GM08714 (cell line): ENCODE results near the gene NEMF.
A peak's percentile ranks its signal among the peaks of the same experiment; 100 is the strongest.
"Not testable (repeated sequence)": the region's sequence is repeated elsewhere in the genome, so short reads cannot be mapped to it uniquely, and the experiment has no call there.

Experiments used
- H3K4me3 ChIP-seq: fragments of 200-500 bp; sonication (Bioruptor generic); 2 replicates; pipeline ENCODE4 v1.5.1; 2014; ENCODE audit warnings: mild to moderate bottlenecking, low read length, inconsistent platforms
- ZNF274 ChIP-seq: IDR thresholded peaks from 2 replicates; pipeline ENCODE4 v1.6.1; 2012; ENCODE audit warnings: mild to moderate bottlenecking, low read depth, low read length

Gene NEMF

DNA sequence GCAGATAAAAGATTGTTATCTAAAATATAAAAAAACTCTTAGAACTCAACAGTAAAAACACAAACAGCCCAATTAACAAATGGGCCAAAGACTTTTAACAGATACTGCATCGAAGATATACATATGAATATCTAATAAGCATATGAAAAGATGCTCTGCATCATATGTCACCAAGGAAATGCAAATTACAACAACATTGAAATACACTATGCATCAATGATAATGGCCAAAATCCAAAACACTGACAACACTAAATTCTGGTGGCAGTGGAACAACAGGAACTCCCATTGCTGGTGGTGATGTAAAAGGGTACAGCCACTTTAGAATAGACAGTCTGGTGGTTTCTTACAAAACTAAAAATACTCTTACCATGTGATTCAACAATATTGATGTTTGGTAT is 43.8 kb downstream of the NEMF start:
- no peak overlapping the region for H3K4me3 ChIP-seq
- no peak for TF ChIP-seq ZNF274

DNA sequence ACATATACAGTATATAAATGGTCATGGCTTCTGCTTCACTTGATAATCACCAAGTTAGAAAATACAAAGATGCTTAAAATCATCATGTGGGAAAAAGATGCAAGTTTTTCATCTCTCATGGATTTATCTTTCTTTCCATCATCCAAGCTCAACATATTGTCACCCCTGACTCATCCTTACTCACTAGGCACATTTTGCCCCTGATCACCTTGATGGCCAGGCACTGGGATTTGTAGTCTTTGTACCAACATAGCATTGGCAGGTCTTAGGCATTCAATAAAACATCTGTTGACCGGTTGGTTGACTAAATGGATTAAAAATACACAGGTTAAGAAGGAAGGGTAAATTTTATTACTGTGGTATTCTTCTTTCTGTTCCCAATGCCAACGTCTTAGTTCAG is 56.6 kb downstream of the NEMF start:
- TF ChIP-seq ZNF274 = no peak
- H3K4me3 ChIP-seq = no peak overlapping the region

DNA sequence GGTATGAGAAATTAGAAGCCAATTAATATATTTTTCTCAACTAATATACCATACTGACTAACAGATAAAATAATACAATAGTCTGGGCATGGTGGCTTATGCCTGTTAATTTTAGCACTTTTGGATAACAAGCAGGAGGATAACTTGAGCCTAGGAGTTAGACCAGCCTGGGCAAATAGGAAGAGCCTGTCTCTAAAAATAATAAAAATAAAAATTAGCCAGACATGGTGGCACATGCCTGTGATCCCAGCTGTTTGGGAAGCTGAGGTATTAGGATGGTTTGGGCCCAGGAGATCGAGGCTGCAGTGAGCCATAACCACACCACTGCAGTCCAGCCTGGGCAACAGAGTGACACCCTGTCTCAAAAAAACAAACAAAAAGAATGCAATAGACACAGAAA is 60.0 kb downstream of the NEMF start:
- no peak for TF ChIP-seq ZNF274
- H3K4me3 ChIP-seq = no peak overlapping the region

DNA sequence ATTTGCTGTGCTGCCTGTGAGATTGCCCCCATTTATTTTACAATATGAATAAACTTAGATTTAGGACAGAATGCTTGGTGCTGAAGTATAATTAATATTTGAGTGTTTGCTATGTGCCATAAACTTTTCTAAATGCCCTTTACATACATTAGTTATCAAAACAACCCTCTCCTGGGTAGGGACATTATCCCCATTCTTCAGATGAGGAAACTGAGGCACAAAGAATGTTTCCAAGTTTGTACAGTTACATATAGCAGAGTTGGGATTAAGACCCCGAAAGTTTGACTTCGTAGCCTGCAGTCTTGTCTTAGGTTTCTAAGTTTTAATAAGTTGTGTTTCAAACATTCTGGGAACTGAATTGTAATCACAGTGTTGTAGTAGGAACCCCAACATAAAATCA is 66.3 kb downstream of the NEMF start:
- no peak overlapping the region for H3K4me3 ChIP-seq
- TF ChIP-seq ZNF274 = no peak

DNA sequence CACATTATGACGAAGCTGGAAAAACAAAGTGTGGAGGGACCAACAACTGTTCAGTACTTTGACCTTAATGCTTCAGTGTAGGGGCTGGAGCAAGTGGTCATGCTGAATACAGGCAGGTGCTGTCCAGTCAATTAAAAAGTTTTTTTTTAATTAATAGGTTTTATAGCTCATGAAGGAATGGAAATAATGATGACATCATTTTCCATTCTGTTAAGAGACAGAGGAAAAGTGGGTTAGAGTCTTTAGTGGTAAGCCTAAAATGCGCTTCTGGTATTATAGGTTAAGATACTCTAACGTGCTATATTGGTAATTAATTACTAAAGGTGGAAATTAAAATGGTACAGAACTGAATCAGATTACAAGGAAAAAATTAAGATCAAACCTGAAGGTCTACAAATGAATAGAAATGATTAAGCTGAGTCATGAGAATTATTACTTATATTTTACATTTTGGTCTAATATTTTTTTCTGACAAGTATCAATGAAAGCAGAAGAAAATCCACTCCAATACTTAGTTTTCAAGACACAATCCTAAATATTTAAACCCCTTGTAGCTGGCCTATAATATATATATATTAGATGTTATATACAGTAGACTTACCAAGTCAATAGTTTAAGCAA is 69.1 kb downstream of the NEMF start:
- no peak for TF ChIP-seq ZNF274
- no peak overlapping the region for H3K4me3 ChIP-seq

DNA sequence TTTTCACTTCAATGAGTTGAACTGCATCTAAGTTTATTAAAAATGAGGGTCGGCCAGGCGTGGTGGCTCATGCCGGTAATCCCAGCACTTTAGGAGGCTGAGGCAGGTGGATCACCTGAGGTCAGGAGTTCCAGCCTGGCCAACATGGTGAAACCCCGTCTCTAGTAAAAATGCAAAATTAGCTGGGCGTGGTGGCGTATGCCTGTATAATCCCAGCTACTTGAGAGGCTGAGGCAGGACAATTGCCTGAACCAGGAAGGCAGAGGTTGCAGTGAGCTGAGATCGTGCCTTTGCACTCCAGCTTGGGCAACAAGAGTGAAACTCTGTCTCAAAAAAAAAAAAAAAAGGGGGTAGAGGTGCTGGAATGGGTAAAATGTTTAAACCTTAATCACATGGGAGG is 71.5 kb downstream of the NEMF start:
- not testable (repeated sequence) for H3K4me3 ChIP-seq

DNA sequence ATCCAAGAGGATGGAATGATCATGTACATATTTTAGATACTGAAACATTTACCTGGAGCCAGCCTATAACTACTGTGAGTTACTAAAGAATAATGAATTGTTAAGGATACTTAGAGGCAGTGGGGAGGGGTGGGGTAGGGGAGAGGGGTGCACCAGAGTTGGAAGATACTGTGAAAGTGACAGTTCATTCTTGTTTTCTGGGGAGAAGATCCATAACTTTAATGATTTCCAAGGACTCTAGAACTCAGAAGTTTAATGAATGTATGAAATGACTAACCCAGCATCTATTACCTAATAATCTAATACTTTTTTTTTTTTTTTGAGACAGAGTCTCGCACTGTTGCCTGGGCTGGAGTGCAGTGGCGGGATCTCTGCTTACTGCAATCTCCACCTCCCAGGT is 74.2 kb downstream of the NEMF start:
- no peak overlapping the region for H3K4me3 ChIP-seq
- TF ChIP-seq ZNF274 = no peak

DNA sequence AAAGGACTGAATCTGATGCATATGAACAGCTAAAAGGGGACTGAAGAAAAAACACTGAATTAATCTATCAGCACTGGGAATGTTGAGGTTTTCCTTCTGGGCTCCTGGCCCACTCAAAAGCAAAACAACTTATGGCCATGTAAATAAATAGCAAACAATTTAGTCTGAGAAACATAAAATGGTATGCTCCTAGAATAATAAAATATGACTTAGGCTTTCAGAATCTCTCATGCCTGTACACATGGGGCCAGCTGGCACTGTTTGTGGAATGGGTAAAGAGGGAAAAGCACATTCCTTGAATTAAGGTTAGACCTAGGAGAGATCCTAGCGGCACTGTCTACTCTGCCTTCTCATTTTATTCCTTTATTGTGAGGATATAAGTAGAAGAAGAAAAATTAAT is 78.5 kb downstream of the NEMF start:
- no peak for TF ChIP-seq ZNF274
- no peak overlapping the region for H3K4me3 ChIP-seq

DNA sequence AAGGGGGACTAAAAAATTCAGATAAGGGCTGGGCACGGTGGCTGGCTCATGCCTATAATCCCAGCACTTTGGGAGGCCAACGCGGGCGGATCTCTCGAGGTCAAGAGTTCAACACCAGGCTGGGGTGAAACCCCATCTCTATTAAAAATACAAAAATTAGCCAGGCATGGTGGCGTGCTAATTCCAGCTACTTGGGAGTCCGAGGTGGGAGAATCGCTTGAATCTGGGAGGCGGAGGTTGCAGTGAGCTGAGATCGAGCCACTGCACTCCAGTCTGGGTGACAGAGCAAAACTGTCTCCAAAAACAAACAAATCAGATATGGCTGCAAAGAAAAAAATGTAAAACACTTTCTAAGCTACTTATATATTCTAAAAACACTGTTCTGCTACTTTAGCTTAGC is 80.9 kb downstream of the NEMF start:
- not testable (repeated sequence) for H3K4me3 ChIP-seq

DNA sequence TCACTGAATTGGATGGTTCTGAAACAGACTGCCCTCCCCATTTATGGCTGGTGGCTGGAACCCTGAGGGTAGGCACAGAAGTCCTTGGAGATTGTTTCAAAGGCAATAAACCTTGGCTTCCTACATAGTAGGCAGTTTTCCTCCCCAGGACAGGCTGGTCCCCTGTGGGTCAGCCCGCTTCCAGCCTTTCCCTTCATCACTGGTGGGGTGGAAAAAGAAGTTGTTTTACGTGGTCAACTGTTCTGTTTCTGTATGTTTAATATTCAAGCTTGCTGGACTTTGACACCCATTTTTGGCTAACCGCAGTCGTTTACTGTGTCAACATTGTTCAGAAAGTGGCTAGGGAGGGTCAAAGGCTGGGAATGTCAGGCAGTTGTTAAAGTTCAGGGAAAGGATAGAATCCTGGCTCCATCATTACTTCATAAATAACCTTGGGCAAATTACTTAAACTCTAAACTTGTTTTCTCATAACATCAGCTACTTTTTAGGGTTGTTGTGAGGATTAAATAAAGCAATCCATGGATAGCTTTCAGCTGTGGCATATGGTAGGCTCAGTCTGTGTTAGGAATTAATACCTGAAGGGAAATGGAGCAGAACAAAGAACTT is 82.3 kb downstream of the NEMF start:
- no peak for TF ChIP-seq ZNF274
- H3K4me3 ChIP-seq = no peak overlapping the region; the same call in 1 of the 2 replicates

DNA sequence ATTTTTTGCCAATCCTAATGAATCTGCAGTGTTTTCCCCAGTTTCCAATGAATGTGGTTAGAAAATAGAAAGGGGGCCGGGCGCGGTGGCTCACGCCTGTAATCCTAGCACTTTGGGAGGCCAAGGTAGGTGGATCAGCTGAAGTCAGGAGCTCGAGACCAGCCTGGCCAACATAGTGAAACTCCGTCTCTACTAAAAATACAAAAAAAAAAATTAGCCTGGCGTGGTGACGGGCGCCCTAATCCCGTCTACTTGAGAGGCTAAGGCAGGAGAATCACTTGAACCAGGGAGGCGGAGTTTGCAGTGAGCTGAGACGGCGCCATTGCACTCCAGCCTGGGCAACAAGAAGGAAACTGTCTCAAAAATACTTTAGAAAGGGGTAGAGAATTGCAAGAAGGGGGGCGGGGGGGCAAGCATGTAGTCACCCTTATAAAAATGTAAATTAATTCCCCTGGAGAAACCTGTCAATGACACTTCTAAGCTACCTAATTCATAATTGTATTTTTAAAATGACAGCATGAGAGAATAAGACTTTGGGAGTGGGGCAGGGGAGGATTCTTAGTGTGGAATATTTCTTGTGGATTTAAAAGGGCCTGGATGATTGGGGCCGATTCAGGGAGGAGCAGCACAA is 82.9 kb downstream of the NEMF start:
- H3K4me3 ChIP-seq = peak overlapping the region; percentile 78
- no peak for TF ChIP-seq ZNF274

DNA sequence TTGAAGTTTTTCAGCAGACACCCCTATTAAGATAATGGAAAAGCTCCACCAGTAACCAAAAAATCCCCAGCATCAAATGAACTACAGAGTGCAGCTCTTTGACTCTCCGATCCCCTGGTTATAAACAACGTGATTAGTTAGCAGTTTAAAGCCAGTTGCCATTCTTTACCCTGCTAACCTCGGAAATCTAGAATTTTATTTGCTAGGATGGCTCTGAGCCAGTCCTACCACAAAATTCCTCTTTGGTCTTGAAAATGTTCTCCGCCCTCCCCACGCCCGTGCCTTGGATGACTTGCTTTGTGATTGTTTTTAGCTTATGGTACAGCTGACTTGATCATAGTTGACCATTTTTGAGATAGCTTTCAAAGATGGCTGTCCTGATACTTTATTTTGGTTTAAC is 83.4 kb downstream of the NEMF start:
- TF ChIP-seq ZNF274 = no peak
- peak overlapping the region; percentile 78 for H3K4me3 ChIP-seq

DNA sequence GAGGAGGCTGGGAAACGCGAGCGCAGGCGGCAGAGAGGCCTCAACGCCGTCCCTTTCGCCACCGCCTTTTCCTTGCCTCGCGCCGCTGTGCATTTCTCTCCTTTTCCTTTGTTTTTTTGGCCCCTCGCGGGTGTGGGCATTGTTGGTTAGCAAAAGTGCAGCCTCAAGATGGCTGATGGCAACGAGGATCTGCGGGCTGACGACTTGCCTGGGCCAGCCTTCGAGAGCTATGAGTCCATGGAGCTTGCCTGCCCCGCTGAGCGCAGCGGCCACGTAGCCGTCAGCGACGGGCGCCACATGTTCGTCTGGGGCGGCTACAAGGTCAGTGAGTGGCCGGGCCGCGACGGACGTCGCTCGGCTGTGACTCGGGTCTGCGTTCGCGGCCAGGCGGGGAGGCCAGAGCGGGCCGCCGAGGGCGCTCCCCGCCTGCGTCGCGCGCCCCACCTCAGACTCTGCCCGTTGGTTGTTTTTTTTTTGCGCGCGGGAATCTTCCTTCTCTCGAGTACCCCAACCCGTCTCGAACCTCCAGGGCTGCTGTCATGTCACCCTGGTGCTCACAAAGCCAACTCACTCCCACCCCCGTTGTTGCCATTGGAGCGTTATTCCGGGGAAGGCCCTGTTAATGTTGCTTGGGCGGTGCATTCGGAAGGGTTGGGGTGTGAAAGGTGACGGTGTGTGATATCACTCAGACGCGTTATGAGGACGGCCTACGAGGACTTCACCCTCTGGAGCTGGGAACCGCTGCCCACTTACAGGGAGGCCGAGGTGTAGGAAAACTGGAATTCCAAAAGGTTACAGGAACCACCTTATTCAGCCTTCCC is 84.1 kb downstream of the NEMF start:
- no peak for TF ChIP-seq ZNF274
- peak overlapping the region; percentile 78 for H3K4me3 ChIP-seq

DNA sequence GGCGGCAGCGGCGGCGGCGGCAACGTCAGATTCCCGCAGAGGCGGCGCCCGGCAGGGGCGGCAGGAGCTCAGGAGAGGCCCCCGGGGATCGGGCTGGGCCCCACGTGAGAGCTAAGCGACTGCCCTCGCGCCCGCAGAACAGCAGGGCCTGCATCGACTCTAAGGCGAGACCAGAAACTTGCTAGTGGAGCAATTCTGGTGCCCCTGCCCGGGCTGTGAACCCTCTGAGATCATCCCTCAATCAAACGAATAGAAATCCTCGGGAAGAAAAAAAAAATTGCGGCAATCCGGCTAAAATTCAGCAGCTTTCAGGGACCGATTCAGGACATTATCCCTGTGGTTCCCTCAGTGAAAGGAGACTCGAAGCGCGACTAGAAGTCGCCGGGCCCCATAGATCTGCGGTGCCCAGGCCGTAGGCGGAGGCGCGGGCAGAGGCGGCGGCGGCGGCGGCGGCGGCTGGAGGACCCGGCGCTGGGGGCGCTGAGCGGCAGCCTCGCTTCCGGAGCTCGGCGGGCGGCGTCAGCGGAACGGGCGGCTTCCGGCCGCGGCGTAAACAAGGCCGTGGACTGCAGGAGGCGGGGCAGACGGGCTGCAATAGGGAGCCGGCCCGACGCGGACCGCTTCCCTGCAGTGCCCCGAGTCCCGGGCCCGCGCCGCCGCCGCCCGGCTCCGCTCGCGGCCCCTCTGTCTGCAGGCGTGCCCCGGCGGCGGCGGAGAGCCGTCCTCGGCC is 84.9 kb downstream of the NEMF start, which contains the start of gene KLHDC2:
Gene KLHDC2, plus strand, starts transcription at position 583 of the 730 bp plus-strand sequence. CDS start 316 bp downstream, outside the sequence.
- TF ChIP-seq ZNF274 = no peak
- H3K4me3 ChIP-seq = peak within 1 kb of the TSS; percentile 80
